Parathyroid adenoma (tissue), 2 donors: ENCODE results near the gene CTR9.

Experiments
- H2AFZ ChIP-seq: fragments of 300-600 bp; sonication (generic); one replicate; pipeline ENCODE4 v1.7.0; 2017; ENCODE audit warnings: antibody characterized with exemption, mild to moderate bottlenecking
- H3K27ac ChIP-seq: fragments of 300-600 bp; sonication (generic); one replicate; pipeline ENCODE4 v1.7.0; 2017
- H3K27me3 ChIP-seq: fragments of 300-600 bp; sonication (generic); one replicate; pipeline ENCODE4 v1.7.0; 2017; ENCODE audit warnings: low read length; ENCODE audit not compliant: control insufficient read depth, insufficient read depth
- H3K36me3 ChIP-seq: fragments of 300-600 bp; sonication (generic); one replicate; pipeline ENCODE4 v1.7.0; 2017; ENCODE audit warnings: low read length; ENCODE audit not compliant: control insufficient read depth, insufficient read depth
- H3K4me1 ChIP-seq: fragments of 300-600 bp; sonication (generic); one replicate; pipeline ENCODE4 v1.7.0; 2017; ENCODE audit warnings: control low read depth
- H3K4me2 ChIP-seq: fragments of 300-600 bp; sonication (generic); one replicate; pipeline ENCODE4 v1.7.0; 2017; ENCODE audit warnings: low read length
- H3K4me3 ChIP-seq: fragments of 300-600 bp; sonication (generic); one replicate; pipeline ENCODE4 v1.7.0; 2017; ENCODE audit warnings: low read depth, low read length
- H3K79me2 ChIP-seq: fragments of 300-600 bp; sonication (generic); one replicate; pipeline ENCODE4 v1.7.0; 2017; ENCODE audit warnings: control low read depth
- H3K9ac ChIP-seq: fragments of 300-600 bp; sonication (generic); one replicate; pipeline ENCODE4 v1.7.0; 2017; ENCODE audit warnings: mild to moderate bottlenecking
- H3K9me3 ChIP-seq: fragments of 300-600 bp; sonication (generic); one replicate; pipeline ENCODE4 v1.7.0; 2017; ENCODE audit warnings: low read length; ENCODE audit not compliant: control insufficient read depth
- CTCF ChIP-seq: fragments of 300-600 bp; sonication (generic); IDR thresholded peaks from one replicate; pipeline ENCODE4 v1.7.0; 2017; ENCODE audit warnings: antibody characterized with exemption, mild to moderate bottlenecking
- donor health status: primary hyperparathyroidism.

Gene CTR9

DNA sequence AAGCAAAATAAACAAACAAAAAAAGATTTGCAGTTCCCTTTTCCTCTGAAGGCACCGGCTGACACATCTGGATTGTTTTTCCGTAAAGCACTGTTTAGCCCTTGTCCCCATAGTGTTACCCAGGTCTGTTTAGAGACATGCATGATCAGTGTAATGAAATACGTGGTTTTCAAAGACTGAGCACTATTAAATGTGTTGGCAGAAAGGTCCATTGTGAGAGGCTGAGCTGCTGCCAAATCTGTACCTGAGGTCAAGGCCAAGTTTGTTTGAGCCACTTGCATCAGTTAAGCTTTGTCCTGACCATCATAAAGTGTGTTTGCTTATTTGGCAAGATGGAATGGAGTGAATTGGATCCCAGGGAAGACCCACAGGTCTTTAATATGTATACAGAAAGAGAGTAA lies 26.3 kb downstream of the CTR9 start:
- H3K4me3 ChIP-seq = no peak overlapping the region
- H2AFZ ChIP-seq = no peak overlapping the region
- no peak overlapping the region for H3K4me2 ChIP-seq
- H3K9ac ChIP-seq = no peak overlapping the region
- H3K27me3 ChIP-seq = no peaks in the 10 kb centered on the region
- H3K79me2 ChIP-seq = no peaks in the 10 kb centered on the region
- no peaks in the 10 kb centered on the region for H3K9me3 ChIP-seq
- no peaks in the 10 kb centered on the region for H3K36me3 ChIP-seq
- TF ChIP-seq CTCF = no peak
- H3K27ac ChIP-seq = no peak overlapping the region
- peaks cover 8% of the 10 kb centered on the region for H3K4me1 ChIP-seq

DNA sequence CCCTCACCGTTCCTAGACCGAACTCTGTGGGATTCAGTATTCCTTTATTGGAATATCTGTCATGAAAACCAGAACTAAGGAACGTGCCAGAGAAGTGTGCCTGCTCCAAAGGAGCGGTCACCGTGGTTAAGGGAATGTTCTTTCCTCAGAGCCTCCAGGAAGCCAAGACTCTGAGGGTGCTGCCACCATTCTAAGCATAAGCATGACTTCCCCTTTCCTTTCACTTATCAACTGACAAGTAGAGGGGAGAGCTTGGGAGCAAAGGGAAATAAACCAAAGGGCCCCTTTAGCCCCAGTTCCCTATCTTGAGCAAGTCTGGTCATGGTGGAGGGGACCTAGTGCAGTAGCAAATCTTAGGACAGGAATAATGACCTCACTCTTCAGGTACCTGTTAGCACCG lies 26.8 kb downstream of the CTR9 start:
- no peaks in the 10 kb centered on the region for H3K9me3 ChIP-seq
- no peak overlapping the region for H3K9ac ChIP-seq
- H3K4me1 ChIP-seq = peaks cover 8% of the 10 kb centered on the region
- peak overlapping the region; percentile 66 for H3K27ac ChIP-seq
- H3K36me3 ChIP-seq = no peaks in the 10 kb centered on the region
- TF ChIP-seq CTCF = no peak
- H3K4me3 ChIP-seq = no peak overlapping the region
- H2AFZ ChIP-seq = no peak overlapping the region
- H3K27me3 ChIP-seq = no peaks in the 10 kb centered on the region
- H3K79me2 ChIP-seq = no peaks in the 10 kb centered on the region
- H3K4me2 ChIP-seq = no peak overlapping the region

DNA sequence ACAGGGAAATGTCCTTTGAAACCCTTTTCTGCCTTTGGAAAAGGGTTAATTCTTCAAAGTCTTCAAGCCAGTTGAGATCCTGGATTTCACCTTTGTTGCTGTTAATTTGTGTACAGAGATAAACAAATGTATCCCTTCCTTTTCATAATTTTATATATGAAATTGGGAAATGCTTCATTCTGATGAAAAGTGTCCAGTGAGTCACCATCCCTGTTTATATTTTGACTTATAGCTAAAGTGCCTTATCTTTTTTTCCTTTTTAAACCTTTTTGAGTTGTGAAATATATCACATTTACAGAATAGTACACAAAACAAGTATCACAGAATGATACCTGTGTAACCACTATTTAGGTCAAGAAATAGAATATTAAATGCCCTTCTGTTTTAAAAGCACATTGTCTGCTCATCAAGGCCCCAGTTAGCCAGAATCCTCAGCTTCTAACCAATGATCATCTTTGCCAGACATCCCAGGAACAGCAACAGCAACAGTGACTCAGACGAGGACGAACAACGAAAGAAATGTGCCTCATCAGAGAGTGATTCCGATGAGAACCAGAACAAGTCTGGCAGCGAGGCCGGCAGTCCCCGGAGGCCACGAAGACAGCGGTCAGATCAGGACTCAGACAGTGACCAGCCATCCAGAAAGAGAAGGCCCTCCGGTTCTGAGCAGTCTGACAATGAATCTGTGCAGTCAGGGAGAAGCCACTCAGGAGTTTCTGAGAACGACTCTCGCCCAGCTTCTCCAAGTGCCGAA lies 27.3 kb downstream of the CTR9 start:
- Histone ChIP-seq H3K4me3 (no peak overlapping the region), H3K9ac (no peak overlapping the region), H3K27ac (peak overlapping the region; percentile 66), H3K4me1 (peaks cover 8% of the 10 kb centered on the region), H3K79me2 (no peaks in the 10 kb centered on the region), H3K27me3 (no peaks in the 10 kb centered on the region), H3K36me3 (no peaks in the 10 kb centered on the region), H2AFZ (peak overlapping the region; percentile 39), H3K9me3 (no peaks in the 10 kb centered on the region), H3K4me2 (no peak overlapping the region)
- TF ChIP-seq CTCF = no peak

- no peak overlapping the region for H3K4me3 ChIP-seq
- no peaks in the 10 kb centered on the region for H3K27me3 ChIP-seq
These were observed 28.0 kb downstream of the CTR9 start for GRCh38 chr11:10779086-10779485.

More at GRCh38 chr11:10779086-10779485, 28.0 kb downstream of the CTR9 start:
- H3K79me2 ChIP-seq = no peaks in the 10 kb centered on the region
- no peaks in the 10 kb centered on the region for H3K9me3 ChIP-seq
- no peak overlapping the region for H3K9ac ChIP-seq
- H3K36me3 ChIP-seq = no peaks in the 10 kb centered on the region
- no peak overlapping the region for H2AFZ ChIP-seq
- no peak for TF ChIP-seq CTCF
- peaks cover 8% of the 10 kb centered on the region for H3K4me1 ChIP-seq
- H3K27ac ChIP-seq = peak overlapping the region; percentile 66
- no peak overlapping the region for H3K4me2 ChIP-seq
